ENCODE results near the gene ZFPM1.

The ZFPM1 gene

GRCh38 chr16:88417684-88418476, 35.2 kb upstream of the ZFPM1 start:
- DNase-seq (ENCODE audit: low read depth) = no peak

GRCh38 chr16:88418869-88419268, 34.2 kb upstream of the ZFPM1 start:
- DNase-seq (ENCODE audit: low read depth) = no peak

GRCh38 chr16:88419790-88420189, 33.3 kb upstream of the ZFPM1 start:
- no peak for DNase-seq (ENCODE audit: low read depth)

GRCh38 chr16:88420496-88420895, 32.6 kb upstream of the ZFPM1 start:
- DNase-seq (ENCODE audit: low read depth) = no peak

GRCh38 chr16:88421301-88421700, 31.8 kb upstream of the ZFPM1 start:
- no peak for DNase-seq (ENCODE audit: low read depth)

- DNase-seq (ENCODE audit: low read depth) = no peak
These were observed 31.1 kb upstream of the ZFPM1 start for GRCh38 chr16:88421871-88422433.

GRCh38 chr16:88422733-88423447, 30.2 kb upstream of the ZFPM1 start:
- no peak for DNase-seq (ENCODE audit: low read depth)

GRCh38 chr16:88423448-88423850, 29.6 kb upstream of the ZFPM1 start:
- DNase-seq (ENCODE audit: low read depth) = no peak

- DNase-seq (ENCODE audit: low read depth) = no peak
These were observed 28.4 kb upstream of the ZFPM1 start for GRCh38 chr16:88424587-88425235.

- DNase-seq (ENCODE audit: low read depth) = no peak
These were observed 27.1 kb upstream of the ZFPM1 start for GRCh38 chr16:88426018-88426417.

- DNase-seq (ENCODE audit: low read depth) = no peak
These were observed 25.7 kb upstream of the ZFPM1 start for GRCh38 chr16:88427376-88427775.

GRCh38 chr16:88428156-88428555, 24.9 kb upstream of the ZFPM1 start:
- DNase-seq (ENCODE audit: low read depth) = no peak

GRCh38 chr16:88428616-88429386, 24.3 kb upstream of the ZFPM1 start:
- no peak for DNase-seq (ENCODE audit: low read depth)

GRCh38 chr16:88429387-88430184, 23.5 kb upstream of the ZFPM1 start:
- DNase-seq (ENCODE audit: low read depth) = no peak

- DNase-seq (ENCODE audit: low read depth) = no peak
These were observed 22.9 kb upstream of the ZFPM1 start for GRCh38 chr16:88430185-88430523.

GRCh38 chr16:88430524-88431446, 22.3 kb upstream of the ZFPM1 start:
- peak; percentile 46 for DNase-seq (ENCODE audit: low read depth)

- no peak for DNase-seq (ENCODE audit: low read depth)
These were observed 21.4 kb upstream of the ZFPM1 start for GRCh38 chr16:88431651-88432050.

- DNase-seq (ENCODE audit: low read depth) = no peak
These were observed 20.9 kb upstream of the ZFPM1 start for GRCh38 chr16:88432174-88432573.

- DNase-seq (ENCODE audit: low read depth) = no peak
These were observed 20.3 kb upstream of the ZFPM1 start for GRCh38 chr16:88432753-88433152.
